ENCODE measurements around the gene ABHD8.
A peak's percentile ranks its signal among the peaks of the same experiment; 100 is the strongest.

ABHD8 gene

DNA sequence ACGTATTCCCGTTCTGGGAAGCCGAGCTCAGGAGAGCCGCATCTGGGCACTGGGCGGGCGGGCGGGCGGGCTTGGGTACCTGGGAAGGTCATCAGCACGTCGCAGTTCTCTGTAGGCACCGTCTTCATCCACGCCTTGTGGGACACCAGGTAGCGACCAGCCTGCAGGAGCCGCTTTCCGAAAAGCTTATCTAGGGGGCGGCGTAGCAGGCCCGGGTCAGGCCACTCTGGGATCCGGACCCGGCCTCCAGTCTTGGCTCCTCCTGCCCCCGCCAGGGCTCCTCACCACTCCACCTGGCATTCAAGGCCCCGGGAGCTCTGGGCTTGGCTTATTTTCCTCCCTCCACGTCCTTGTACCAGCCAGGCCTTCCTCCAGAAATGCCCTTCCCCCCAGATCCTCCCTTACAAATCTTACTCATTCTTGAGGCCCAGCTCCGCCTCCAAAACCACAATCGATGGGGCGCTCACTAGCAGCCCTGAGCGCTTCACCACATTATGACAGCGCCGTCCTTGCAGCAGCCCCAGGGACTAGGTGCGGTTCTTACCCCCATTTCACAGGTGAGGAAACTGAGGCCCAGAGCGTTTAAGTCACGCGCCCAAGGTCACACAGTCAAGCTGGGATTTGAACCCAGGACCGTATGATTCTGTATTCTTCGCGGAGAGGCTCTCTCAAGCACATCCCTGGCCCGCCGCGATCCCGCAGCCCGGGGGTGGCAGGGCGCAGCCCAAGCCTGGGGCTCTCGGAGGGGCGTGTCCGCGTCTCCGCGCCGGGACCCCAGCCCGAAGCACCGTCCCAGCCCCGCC lies 30.6 kb upstream of the ABHD8 start:
- DNase-seq (ENCODE audit: low spot score), result peak; percentile 39

DNA sequence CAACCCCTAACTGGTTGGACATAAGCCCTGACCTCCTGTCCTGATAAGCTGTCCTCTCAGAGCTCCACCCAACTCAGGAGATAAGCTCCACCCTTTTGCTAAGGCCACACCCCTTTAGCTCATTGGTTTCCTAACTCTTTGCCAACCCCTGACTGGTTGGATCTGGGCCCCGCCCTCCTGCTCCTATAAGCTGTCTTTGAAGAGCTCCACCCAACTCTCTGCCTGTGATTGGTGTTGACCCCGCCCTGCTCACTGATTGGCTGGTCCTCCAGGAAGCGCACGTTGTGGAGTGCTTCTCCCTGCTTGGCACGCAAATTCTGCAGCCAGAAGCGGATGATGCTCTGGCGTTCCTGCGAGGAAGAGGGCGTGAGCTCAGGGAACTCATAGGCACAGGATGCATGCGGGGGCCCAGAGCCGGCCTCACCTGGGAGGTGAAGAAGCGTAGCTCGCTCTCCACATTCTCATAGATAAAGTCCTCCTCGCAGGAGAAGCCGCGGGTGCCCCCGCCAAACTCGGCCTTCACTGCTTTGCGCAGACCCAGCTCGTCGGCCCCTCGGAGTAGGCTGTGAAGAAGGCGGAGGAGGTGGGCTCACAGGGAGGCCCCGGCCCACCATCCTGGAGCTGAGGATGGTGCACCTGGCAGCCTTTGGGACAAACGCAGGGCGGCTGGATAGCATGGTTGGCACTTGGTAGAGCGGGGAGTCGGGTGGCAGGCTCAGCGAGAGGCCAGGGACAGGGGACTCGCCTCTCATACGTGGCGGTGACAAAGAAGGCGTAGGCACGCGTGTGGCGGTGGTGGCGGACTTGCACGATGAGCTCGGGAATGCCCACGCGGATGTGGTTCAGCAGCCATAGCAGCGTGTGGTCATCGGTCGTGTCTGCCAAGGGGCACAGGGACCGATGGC lies 29.7 kb upstream of the ABHD8 start:
- peak; percentile 79 for DNase-seq (ENCODE audit: low spot score)

DNA sequence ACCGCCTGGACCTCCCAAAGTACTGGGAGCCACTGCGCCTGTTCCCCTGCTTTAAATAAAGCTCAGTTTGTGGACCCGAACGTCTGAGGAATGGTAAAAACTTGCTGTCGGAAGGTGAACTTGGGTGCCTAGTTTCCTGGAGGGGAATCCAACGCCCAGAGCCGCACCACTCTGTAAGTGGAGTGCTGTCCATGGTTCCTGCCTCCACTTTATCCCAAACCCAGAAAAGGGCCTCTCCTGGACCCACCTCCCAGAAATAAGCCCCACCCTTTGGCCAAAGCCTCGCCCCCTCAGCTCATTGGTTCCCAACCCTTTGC lies 29.1 kb upstream of the ABHD8 start:
- no peak for DNase-seq (ENCODE audit: low spot score)

DNA sequence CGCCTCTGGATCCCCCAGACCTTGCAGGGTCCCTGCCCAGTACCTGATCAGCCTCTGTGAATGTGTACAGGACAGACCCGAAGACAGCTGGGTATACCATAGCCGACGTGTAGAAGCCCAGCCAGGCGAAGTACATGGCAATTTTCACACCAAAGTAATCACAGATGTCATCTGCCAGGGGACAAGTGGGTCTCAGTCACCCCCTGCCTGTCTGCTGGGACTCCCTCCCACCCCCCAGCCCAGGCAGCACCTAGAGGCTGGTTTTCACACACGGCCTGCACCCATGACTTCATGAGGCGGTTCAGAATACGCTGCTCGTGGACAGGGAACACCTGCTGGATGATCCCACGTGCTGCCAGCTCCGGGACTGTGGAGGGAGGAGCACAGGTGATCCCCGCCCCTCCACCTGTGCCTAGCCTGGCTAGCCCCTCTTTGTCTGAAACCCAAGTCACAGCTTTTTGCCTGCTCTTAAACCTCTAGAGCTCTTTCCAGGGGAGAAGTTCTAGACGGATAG lies 27.9 kb upstream of the ABHD8 start:
- no peak for DNase-seq (ENCODE audit: low spot score)

DNA sequence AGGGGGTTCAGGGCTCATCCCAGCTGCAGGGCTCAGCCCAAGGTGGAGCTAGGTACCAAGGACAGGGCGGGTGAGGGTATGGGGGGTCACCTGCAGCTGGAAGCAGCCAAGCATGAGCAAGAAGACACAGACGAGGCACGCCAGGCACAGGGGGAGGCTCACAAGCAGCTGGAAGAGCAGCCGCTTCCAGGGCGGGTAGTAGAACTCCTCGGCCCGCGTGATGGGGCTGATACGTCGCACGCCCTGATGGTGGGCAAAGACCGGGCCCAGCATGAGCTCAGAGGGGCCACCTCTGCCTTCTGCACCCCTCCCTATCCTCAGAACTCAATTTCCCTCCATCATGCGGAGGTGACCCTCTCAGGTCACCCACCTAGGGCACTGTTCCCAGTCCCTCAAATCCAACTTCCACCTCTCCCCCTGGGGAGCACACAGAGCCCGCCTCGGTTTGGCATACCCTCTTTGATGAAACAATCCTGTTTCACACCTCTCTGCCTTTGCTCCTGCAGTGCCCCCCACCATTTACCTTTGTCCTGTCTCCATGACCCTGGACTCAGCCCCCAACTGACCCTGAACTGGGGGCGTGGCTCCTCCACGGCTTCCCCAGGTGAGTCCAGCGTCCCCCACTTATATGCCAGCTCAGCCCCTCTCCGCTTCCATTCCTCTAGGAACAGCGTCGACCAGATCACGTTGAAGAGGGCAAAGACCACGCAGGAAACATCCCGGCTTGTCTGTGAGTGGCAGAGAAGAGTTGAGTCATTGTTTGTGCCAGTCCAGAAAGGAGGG lies 27.2 kb upstream of the ABHD8 start:
- no peak for DNase-seq (ENCODE audit: low spot score)

DNA sequence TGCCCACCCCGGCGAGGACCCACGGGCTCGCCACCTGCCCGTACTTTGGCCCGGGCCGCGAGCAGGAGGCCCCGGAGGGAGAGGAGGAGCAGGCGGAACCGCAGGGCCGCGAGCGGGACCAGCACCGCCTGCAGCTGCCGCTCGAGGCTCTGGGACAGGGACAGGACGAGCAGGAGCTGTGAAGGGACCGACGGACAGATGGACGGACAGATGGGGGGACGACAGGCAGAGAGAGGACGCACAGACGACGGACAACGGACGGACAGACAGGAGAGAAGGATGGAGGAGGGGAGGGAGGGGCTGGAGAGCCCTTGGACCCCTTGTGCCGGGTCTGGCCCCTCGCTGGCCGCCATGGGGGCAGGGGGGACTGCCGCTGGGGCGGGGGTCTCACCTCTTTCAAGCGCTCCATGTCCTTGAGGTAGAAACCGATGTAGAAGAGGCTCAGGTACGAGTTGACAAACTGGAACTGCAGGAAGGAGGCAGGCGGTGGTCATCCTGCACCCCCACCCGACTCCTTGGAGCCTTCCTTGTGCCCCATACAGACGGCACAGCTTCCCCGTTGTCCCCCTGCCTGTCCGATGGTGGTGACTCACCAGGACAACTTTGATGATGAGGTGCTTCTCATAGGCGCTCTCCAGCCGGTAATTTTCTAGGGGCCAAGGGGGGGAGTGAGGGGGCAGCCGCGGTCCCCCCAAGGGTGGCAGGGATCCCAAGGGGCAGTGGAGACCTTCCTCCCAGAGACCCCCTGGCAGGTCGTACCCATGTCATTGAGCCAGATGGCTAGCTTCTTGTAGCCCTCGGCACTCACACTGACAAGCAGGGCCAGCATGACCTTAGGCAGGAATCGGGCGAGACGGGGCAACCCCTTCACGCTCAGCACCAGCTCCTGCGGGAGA lies 26.4 kb upstream of the ABHD8 start:
- no peak for DNase-seq (ENCODE audit: low spot score)

DNA sequence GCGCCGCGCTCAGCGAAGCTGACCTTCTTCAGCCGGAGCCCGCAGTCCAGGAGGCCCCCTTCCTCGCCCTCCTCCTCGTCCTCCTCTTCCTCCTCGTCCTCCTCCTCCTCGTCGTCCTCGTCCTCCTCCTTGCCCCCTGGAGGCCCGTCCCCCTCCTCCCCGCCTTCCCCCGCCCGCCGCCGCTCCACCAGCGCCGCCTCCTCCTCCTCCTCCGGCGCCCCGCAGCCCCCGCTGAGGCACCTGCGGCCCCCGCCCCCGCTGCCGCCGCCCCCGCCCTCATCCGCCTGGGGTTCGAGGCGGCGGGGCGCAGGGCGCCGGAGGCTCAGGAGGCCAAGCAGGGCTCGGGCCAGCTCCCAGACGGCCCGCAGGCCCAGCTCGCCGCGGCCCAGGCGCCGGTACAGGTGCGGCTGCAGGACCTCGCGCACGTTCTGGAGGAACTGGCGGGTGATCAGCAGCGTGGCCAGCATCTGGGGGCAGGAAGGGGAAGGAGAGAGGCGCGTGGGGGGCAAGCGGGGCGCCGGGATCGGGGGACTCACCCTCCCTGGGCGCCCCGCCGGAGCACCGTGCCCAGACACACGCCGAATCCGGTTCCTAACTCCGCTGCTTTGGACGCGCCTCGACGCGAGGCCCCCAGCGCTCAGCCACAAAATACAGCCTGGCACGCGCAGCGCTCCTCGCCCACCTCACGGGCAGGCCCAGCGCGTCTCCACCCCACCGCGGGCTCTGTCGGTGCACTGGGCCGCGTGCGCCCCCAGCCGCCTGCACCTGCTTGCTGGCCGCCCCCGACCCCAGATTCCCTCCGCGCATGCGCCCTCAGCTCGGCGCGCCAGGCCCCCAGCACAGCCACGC lies 25.5 kb upstream of the ABHD8 start:
- no peak for DNase-seq (ENCODE audit: low spot score)

DNA sequence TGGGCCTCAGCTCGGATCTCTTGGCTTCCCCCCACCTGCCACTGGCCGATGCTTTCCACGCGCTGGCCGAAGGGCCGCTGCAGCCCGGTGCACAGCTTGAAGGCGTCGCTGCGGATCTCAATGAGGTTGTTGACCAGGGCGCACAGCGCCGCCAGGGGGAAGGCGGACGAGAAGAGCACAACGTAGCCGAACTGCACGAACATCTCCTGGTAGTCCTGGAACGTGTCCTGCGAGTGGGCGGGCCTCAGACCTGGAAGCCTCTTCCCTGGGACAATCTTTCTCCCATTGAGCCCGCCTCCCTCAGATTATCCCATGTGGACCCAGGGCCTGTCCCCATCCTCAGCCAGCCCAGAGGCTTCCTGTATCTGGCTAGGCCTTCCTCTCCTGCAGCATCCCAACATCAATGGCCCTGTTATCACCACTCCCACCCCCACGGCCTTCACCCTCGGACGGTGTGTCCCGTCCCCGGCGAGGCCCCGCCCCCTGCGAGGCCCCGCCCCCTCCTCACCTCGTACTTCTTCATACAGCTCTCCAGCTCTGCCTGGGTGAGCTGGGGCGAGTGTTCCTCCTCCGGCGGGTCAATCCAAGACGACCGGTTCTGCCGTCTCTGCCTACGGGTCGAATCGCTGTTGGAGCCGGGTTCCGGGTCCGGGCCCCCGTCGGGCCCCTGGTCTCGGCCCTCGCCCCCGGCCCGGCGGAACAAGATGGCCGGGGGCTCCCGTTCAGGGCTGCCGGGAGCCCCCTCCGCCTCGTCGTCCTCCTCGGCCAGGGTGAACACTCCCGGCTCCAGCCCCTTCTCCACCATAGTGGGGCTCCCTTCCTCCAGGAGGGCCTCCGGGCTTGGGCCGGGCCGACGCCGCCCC lies 24.7 kb upstream of the ABHD8 start:
- peak; percentile 82 for DNase-seq (ENCODE audit: low spot score)

DNA sequence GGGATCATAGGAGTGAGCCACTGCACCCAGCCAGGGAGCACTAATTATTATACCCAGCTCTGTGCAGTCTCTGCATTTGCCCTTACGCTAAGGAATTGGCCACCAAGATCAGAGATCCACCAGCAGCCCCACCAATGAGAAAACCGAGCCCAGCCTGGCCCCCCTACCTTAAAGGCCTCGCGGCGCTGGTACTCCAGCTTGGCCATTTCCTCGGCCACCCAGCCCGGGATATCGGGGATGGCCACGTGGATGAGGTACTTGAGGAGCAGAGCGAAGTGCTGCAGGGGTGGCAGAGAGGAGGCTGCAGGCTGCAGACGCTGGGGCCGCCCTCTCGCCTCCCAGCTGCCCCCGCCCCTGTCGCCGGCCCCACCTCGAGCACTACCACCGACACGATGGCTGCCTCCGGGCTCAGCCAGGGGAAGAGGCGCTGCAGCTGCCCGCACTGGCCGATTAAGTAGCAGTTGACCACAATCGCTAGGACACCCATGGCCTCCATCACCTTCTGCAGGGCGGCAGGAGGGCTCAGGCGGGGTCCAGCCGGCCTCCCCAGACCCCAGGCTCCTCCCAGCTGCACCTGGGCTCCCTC lies 23.9 kb upstream of the ABHD8 start:
- no peak for DNase-seq (ENCODE audit: low spot score)

DNA sequence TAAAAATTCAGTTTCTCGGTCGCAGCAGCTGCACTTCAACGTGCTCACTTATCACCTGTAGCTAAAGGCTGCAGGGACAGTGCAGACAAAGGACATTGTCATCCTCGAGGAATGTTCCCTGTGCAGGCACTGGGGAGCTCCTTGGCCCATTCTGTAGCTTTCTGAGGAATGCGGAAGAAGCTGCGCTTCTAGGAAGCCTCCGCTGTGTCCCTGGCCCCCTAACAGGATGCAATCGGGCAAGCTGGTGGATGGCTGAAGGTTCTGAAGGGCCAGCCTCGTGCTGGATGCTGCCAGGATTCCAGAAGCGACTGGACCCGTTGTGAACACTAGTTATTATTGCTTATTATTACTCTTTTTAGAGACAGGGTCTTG lies 23.4 kb upstream of the ABHD8 start:
- DNase-seq (ENCODE audit: low spot score), result no peak

DNA sequence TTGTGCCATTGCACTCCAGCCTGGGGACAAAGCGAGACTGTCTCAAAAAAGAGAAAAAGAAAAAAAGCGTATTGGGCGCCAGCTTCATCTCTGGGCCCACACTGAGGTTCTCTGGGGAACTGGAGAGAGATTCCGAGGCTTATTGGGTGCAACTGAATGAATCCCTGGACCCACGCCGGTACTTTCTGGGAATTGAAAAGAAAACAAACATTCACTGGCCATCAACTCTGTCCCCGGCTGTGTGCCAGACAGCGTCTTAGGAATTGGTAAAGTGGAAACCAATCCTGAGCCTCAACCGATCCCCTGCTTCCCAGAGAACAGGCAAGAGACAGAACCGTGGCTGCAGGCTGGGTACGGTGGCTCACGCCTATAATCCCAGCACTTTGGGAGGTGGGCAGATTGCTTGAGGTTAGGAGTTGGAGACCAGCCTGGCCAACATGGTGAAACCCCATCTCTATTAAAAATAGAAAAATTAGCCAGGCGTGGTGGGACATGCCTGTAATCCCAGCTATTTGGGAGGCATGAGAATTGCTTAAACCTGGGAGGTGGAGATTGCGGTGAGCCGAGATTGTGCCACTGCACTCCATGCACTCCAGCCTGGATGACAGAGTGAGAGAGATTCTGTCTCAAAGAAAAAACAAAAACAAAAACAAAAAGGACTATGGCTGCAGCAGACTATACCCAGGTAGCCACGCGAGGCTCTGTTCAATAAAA lies 22.8 kb upstream of the ABHD8 start:
- DNase-seq (ENCODE audit: low spot score), result no peak

DNA sequence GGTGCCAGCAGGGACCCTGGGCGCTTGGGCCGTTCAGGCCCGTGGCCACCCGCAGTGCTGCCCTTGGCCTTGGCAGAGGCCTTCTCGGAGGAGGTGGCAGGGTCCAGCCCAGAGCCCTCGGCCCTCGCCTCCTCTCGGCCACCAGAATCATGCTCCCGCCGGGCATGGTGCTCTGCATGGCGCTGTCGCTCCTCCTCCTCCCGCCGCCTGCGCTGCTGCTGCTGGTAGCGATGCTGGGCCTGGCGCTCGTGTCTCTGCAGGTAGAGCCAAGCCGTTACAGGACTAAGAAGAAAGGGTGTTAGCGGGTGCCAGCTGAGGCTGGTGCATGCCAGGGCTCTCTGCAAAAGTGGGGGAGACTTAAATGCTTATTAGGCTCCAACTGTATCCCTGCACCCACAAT lies 21.9 kb upstream of the ABHD8 start:
- DNase-seq (ENCODE audit: low spot score), result no peak

DNA sequence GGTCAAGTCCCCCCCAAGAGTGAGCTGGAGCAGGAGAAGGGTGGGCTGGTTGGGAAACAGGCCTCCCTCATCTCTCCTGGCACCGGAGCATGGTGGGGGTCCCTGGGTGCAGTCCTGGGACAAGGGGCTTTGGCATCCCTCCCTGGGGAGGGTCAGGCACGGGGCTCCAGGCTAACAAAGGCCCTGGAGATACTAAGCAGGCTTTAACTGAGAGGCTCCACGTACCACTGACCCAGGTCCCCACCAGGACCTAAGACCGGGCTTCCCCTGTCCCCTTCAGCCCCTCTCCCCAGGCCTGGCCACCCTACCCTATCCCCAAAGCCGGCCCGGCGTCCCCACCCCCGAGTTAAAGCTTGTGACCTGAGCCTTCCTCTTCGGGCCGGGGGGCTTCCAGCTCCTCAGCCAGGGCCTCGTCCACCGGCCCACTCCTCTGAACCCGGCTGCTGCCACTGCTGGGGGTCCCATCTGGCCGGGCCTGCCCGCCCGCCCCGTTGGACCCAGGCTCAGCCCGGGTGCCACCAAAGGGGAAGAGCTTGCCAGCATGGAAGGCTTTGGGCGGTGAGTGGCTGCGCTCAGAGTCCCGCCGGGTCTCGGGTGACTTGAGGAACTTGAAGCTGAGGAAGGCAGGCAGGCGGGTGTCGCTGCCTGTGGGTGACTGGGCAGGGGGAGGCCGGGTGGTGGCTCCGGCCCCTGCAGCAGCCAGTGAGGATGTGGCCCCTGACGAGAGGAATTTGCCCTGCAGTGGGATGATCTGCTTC lies 21.3 kb upstream of the ABHD8 start:
- DNase-seq (ENCODE audit: low spot score), result no peak

DNA sequence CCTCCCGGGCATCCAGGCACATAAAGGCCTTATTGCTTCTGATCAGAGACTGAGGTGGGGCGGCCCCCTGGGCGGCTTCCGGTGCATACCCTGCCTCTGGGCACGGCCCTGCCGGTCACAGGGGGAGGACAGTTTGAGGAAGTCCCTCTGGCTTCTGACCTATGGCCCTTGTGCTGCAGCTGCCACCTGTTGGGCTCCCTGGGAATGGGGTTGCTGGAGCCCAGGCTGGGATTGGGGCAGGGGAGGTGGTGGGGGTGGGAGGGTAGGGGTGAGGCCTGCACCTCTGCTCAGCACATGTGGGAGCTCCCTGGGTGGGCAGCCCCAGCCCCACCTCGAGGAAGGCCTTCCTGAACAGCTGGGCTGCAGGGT lies 20.7 kb upstream of the ABHD8 start:
- no peak for DNase-seq (ENCODE audit: low spot score)

DNA sequence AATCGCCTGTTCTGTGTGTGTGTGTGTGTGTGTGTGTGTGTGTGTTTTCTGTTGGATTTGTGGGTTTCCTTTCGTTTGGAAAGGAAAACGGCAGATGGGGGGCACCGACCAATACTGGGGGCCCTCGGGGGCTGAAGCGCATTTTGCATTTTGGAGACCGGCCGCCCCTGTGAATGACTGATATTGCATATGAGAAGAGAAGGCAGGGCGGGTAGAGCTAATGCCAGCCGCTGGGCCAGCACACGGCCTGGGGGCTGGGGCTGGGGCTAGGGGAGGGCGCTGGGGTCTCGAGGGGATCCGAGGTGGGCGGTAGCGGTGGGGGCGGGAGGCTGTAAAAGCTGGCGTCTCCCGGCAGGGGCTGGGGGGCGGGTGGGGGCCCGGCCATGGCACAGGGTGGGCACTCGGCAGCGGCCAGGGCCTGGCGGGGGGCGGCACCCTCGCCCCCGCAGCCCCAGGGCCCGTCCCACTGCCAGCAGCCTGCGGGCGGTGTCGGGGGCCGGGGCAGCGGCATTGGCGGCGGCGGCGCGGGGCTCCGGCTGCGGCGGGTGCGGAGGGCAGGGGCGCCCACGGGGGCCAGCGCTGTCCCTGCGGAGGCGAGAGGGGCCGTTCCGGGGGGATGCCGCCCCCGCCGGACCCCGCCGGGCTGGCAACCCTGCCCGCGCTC lies 20.2 kb upstream of the ABHD8 start:
- no peak for DNase-seq (ENCODE audit: low spot score)

DNA sequence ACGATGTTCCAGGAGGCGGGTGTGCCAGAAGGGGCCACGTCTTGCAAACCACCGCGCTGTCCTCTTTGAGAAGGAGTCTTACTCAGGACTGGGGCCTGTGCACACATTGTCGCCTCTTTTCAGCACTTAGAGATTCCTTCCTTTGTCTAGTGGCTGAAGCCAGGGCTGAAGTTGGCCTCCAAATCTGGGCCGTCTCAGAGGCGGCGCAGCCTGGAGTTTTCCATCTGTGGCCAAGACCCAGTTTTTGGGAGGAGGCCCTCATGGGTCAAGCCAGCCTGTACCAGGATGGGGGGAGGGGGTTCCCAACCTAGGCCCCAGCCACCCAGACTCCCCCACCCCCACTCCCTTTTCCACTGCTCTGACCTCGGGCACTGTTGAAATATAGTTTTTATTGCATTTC lies 19.6 kb upstream of the ABHD8 start:
- DNase-seq (ENCODE audit: low spot score), result no peak

All from cerebellar cortex (tissue), 1 donor.